Stomach (tissue), 4 donors: ENCODE results near the gene SLC2A4RG.

Source experiments
- EP300 ChIP-seq: sonication (generic); formaldehyde crosslinking; IDR thresholded peaks from one replicate; pipeline ENCODE4 v1.6.1; 2017; ENCODE audit warnings: antibody characterized with exemption
- TF ChIP-seq, protein P1 (sequence below), 7 experiments: fragments of 450-650 bp in 4 of 7; fragments of 200-600 bp in 3 of 7; sonication (generic) in 3 of 7; IDR thresholded peaks; one replicate each; pipeline ENCODE4 v1.5.1; 2016 to 2019; ENCODE audit warnings: antibody characterized with exemption in 7 of 7, control low read depth in 2 of 7, mild to moderate bottlenecking in 1 of 7

- TF ChIP-seq, protein P1, sequence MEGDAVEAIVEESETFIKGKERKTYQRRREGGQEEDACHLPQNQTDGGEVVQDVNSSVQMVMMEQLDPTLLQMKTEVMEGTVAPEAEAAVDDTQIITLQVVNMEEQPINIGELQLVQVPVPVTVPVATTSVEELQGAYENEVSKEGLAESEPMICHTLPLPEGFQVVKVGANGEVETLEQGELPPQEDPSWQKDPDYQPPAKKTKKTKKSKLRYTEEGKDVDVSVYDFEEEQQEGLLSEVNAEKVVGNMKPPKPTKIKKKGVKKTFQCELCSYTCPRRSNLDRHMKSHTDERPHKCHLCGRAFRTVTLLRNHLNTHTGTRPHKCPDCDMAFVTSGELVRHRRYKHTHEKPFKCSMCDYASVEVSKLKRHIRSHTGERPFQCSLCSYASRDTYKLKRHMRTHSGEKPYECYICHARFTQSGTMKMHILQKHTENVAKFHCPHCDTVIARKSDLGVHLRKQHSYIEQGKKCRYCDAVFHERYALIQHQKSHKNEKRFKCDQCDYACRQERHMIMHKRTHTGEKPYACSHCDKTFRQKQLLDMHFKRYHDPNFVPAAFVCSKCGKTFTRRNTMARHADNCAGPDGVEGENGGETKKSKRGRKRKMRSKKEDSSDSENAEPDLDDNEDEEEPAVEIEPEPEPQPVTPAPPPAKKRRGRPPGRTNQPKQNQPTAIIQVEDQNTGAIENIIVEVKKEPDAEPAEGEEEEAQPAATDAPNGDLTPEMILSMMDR (IDR thresholded peaks at IDR 0.05): no peak
- no peak for TF ChIP-seq EP300
Observed at GRCh38 chr20:63734946-63735858, 4.4 kb upstream of the SLC2A4RG start.
